ENCODE measurements around the gene SLC25A22.

Gene SLC25A22

DNA sequence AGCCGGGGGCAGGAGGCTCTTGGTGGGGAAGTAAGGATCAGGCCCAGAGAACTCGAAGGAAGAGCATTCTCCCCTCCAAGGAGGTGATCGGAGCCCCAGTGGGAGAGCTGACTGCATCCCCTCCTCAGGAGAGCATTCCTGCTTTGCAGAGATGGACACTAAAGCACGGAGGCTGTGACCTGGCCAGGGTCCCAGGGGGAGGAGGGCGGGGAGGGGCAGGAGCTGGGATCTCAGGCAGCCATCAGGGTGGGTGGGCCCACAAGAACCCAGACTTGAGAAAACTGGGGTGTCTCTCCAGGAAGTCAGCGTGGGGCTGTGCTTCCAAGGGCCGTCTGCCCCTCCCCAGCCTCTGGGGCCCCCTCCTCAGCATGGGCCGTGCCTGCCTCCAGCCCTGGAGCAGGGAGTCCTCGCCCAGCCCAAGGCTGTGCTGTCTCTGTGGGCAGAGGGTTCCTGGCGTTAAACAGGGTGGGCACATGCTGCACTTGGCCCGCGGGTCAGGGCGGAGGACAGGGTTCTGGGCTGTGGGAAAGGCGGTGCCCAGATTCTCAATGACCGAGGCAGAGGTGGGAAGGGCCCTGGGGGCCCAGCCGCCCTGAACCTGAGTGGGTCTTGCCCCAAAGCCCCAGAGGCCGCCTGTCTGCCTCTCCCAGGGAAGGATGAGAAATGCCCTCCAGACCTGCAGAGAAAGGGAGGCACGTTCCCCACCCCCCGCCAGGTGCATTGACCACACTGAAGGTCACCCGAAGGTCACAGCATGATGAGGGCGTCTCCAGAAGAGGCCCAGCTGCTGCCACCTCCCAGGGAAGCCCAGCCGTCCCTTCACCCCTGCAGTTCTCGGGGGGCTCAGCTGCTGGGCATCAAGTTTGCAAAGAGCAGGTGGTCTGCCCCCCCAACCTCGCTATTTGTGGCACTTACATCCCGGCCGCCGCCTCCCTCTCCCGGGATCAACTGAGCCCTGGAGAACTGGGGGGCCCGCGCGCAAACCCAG lies 8.8 kb downstream of the SLC25A22 start:
- Histone ChIP-seq H3K27ac (replicated peaks) (no peak overlapping the region), H3K4me3 (replicated peaks; ENCODE audit: insufficient read depth, low read length) (no peak overlapping the region), H3K27me3 (ENCODE audit: insufficient read depth, poor library complexity, severe bottlenecking) (peaks cover 6% of the 10 kb centered on the region)
- DNase-seq (ENCODE audit: low read depth in 1 of 2, low spot score in 1 of 2), result no peak
- TF ChIP-seq SPI1 (IDR thresholded peaks at IDR 0.05; ENCODE audit: borderline replicate concordance, low read depth) (no peak), GABPA (IDR thresholded peaks at IDR 0.05; ENCODE audit: low read depth) (no peak), POLR2AphosphoS5 (IDR thresholded peaks at IDR 0.05; ENCODE audit: low read depth) (no peak)
- TF ChIP-seq, protein P1, sequence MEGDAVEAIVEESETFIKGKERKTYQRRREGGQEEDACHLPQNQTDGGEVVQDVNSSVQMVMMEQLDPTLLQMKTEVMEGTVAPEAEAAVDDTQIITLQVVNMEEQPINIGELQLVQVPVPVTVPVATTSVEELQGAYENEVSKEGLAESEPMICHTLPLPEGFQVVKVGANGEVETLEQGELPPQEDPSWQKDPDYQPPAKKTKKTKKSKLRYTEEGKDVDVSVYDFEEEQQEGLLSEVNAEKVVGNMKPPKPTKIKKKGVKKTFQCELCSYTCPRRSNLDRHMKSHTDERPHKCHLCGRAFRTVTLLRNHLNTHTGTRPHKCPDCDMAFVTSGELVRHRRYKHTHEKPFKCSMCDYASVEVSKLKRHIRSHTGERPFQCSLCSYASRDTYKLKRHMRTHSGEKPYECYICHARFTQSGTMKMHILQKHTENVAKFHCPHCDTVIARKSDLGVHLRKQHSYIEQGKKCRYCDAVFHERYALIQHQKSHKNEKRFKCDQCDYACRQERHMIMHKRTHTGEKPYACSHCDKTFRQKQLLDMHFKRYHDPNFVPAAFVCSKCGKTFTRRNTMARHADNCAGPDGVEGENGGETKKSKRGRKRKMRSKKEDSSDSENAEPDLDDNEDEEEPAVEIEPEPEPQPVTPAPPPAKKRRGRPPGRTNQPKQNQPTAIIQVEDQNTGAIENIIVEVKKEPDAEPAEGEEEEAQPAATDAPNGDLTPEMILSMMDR (IDR thresholded peaks at IDR 0.05; ENCODE audit: insufficient read depth, low read length), result no peak
- TF ChIP-seq, protein P2, sequence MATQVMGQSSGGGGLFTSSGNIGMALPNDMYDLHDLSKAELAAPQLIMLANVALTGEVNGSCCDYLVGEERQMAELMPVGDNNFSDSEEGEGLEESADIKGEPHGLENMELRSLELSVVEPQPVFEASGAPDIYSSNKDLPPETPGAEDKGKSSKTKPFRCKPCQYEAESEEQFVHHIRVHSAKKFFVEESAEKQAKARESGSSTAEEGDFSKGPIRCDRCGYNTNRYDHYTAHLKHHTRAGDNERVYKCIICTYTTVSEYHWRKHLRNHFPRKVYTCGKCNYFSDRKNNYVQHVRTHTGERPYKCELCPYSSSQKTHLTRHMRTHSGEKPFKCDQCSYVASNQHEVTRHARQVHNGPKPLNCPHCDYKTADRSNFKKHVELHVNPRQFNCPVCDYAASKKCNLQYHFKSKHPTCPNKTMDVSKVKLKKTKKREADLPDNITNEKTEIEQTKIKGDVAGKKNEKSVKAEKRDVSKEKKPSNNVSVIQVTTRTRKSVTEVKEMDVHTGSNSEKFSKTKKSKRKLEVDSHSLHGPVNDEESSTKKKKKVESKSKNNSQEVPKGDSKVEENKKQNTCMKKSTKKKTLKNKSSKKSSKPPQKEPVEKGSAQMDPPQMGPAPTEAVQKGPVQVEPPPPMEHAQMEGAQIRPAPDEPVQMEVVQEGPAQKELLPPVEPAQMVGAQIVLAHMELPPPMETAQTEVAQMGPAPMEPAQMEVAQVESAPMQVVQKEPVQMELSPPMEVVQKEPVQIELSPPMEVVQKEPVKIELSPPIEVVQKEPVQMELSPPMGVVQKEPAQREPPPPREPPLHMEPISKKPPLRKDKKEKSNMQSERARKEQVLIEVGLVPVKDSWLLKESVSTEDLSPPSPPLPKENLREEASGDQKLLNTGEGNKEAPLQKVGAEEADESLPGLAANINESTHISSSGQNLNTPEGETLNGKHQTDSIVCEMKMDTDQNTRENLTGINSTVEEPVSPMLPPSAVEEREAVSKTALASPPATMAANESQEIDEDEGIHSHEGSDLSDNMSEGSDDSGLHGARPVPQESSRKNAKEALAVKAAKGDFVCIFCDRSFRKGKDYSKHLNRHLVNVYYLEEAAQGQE (IDR thresholded peaks at IDR 0.05; ENCODE audit: insufficient replicate concordance, low read depth), result no peak

DNA sequence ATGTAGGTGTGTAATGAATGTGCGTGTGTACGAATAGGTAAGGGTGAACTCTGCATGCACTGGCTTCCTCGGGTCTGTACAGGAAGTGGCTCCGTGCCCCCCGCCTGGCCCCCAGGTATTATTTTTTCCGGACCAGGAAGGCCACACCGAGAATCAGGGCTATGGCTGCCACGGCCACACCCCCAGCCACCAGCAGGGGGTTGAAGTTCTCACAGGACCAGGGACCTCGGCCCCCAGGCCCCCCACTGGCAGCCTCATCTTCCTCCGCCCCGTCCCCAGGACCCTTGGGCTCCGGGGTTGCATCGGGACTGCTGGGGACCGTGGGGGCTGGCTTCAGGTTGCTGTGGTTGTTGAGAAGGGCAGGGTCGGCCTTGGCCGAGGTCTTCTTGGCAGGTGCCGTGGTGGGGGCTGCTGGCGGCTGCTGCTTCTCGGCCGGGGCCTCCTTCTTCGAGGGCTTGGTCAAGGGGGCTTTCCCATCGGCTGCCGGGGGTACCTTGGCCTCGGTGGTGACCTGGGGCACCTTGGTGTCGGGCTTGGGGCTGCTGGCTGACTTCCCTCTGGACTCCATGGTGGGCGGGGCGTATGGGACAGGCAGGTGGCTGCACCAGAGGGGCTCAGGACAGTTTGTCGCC lies 10.0 kb downstream of the SLC25A22 start:
- H3K27me3 ChIP-seq (ENCODE audit: insufficient read depth, poor library complexity, severe bottlenecking), result peaks cover 6% of the 10 kb centered on the region
- no peak for DNase-seq (ENCODE audit: low read depth in 1 of 2, low spot score in 1 of 2)
- no peak overlapping the region for H3K4me3 ChIP-seq (replicated peaks; ENCODE audit: insufficient read depth, low read length)
- TF ChIP-seq SPI1 (IDR thresholded peaks at IDR 0.05; ENCODE audit: borderline replicate concordance, low read depth), result no peak
- TF ChIP-seq GABPA (IDR thresholded peaks at IDR 0.05; ENCODE audit: low read depth), result no peak
- TF ChIP-seq, protein P1 (IDR thresholded peaks at IDR 0.05; ENCODE audit: insufficient read depth, low read length), result no peak
- TF ChIP-seq, protein P2 (IDR thresholded peaks at IDR 0.05; ENCODE audit: insufficient replicate concordance, low read depth), result no peak
- no peak for TF ChIP-seq POLR2AphosphoS5 (IDR thresholded peaks at IDR 0.05; ENCODE audit: low read depth)
- no peak overlapping the region for H3K27ac ChIP-seq (replicated peaks)

DNA sequence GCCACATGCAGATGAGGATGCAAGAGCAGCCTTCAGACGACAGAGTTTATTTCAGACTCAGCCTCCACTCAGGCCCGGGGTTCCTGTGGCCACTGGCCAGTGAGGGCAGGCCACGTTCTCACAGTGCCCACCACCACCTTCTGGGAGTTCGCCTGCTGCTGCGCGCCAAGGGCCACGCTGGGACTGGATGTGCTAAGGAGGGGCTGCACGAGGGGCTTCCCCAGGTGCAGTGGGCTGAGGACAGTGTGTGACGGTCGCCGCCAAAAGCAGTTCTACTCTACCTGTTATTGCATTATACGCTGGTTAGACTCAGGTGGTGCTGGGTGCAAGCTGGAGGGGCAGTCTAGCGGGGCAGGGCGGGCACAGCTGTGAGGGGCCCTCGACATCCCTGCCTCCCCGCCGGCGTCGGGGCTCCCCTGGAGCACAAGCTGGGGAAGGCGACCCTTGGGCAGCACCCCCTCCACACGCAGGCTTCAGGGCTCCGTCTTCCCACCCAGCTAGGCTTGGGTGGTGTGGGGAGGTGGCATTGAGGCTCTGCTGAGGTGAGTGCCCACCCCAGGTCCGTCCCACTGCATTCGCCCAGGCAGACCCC lies 10.9 kb downstream of the SLC25A22 start:
- TF ChIP-seq, protein P1 (IDR thresholded peaks at IDR 0.05; ENCODE audit: insufficient read depth, low read length), result no peak
- TF ChIP-seq, protein P2 (IDR thresholded peaks at IDR 0.05; ENCODE audit: insufficient replicate concordance, low read depth), result no peak
- TF ChIP-seq GABPA (IDR thresholded peaks at IDR 0.05; ENCODE audit: low read depth) (no peak), POLR2AphosphoS5 (IDR thresholded peaks at IDR 0.05; ENCODE audit: low read depth) (no peak), SPI1 (IDR thresholded peaks at IDR 0.05; ENCODE audit: borderline replicate concordance, low read depth) (no peak)
- DNase-seq (ENCODE audit: low read depth in 1 of 2, low spot score in 1 of 2), result no peak

More for the DNA sequence above, 10.9 kb downstream of the SLC25A22 start:
- Histone ChIP-seq H3K4me3 (replicated peaks; ENCODE audit: insufficient read depth, low read length) (no peak overlapping the region), H3K27ac (replicated peaks) (no peak overlapping the region), H3K27me3 (ENCODE audit: insufficient read depth, poor library complexity, severe bottlenecking) (peaks cover 6% of the 10 kb centered on the region)
